Bronchial epithelial cell (primary cell): ENCODE measurements around the gene GRIK1. TPM values are rescaled to one million over a fixed set of nuclear protein-coding genes. Genes with fewer than 3 reads are reported as not detected.

Experiments
- DNase-seq: peaks from one replicate; pipeline ENCODE4 v3.0.0-alpha.2; 2010; ENCODE audit warnings: low read depth
- FAIRE-seq: peaks from 2 replicates; lab custom pipeline; 2011; peaks lifted over from hg19 to GRCh38; lab: Jason Lieb, UNC
- H3K27me3 ChIP-seq: 2 replicates; pipeline ENCODE4 v1.5.1; 2011; ENCODE audit warnings: low read length; ENCODE audit not compliant: control insufficient read depth, insufficient read depth
- H3K36me3 ChIP-seq: 2 replicates; pipeline ENCODE4 v1.5.1; 2011; ENCODE audit warnings: low read length; ENCODE audit not compliant: control insufficient read depth, insufficient read depth
- H3K4me3 ChIP-seq: 2 replicates; pipeline ENCODE4 v1.5.1; 2011; ENCODE audit warnings: mild to moderate bottlenecking, low read depth, low read length, control low read depth
- total RNA-seq: library from RNA; depleted of rRNA; stranded (reverse); fragments of >200 nt; gene quantifications from 2 replicates; pipeline ENCODE4 v1.2.1, GENCODE V29; 2014
- TF ChIP-seq, protein P1 (sequence below): IDR thresholded peaks from 2 replicates; pipeline ENCODE4 v1.5.1; 2011; ENCODE audit warnings: mild to moderate bottlenecking, moderate library complexity, low read length, control low read depth, inconsistent platforms; ENCODE audit not compliant: insufficient read depth, severe bottlenecking

Gene GRIK1
- total RNA-seq, 1 donor from 2014 or later: not detected

DNA sequence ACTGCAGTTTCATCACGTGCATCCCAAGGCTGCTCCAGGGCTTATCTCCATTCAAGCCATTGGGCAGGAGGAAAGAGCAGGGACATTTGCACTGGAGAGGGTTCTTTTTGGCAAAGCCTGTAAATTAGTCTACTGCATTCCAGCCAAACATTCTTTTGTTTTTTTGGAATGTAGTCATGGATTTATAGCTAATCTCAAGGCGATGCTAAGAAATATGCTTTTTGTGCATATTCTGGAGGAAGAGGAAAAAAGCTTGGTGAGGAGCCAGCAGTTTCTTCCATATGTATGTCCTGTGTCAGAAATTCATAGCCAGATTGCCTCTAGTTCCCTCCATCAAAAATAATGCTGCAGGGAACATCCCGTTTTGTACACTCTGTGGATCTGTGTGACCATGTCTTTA, 419.6 kb downstream of the GRIK1 start:
- DNase-seq (no peak), FAIRE-seq (no peak)
- Histone ChIP-seq H3K4me3 (no peak overlapping the region), H3K36me3 (no peaks in the 10 kb centered on the region), H3K27me3 (no peaks in the 10 kb centered on the region)
- TF ChIP-seq, protein P1, sequence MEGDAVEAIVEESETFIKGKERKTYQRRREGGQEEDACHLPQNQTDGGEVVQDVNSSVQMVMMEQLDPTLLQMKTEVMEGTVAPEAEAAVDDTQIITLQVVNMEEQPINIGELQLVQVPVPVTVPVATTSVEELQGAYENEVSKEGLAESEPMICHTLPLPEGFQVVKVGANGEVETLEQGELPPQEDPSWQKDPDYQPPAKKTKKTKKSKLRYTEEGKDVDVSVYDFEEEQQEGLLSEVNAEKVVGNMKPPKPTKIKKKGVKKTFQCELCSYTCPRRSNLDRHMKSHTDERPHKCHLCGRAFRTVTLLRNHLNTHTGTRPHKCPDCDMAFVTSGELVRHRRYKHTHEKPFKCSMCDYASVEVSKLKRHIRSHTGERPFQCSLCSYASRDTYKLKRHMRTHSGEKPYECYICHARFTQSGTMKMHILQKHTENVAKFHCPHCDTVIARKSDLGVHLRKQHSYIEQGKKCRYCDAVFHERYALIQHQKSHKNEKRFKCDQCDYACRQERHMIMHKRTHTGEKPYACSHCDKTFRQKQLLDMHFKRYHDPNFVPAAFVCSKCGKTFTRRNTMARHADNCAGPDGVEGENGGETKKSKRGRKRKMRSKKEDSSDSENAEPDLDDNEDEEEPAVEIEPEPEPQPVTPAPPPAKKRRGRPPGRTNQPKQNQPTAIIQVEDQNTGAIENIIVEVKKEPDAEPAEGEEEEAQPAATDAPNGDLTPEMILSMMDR: no peak

- Histone ChIP-seq H3K4me3 (no peak overlapping the region), H3K36me3 (no peaks in the 10 kb centered on the region), H3K27me3 (no peaks in the 10 kb centered on the region)
- TF ChIP-seq, protein P1: no peak
- DNase-seq (no peak), FAIRE-seq (no peak)
These were observed 425.0 kb downstream of the GRIK1 start for GRCh38 chr21:29514652-29515247.

- TF ChIP-seq, protein P1: no peak
- Histone ChIP-seq H3K27me3 (no peaks in the 10 kb centered on the region), H3K36me3 (no peaks in the 10 kb centered on the region), H3K4me3 (no peak overlapping the region)
- DNase-seq (no peak), FAIRE-seq (no peak)
These were observed 426.3 kb downstream of the GRIK1 start for GRCh38 chr21:29513535-29513934.

- TF ChIP-seq, protein P1: no peak
- FAIRE-seq (peak; percentile 76), DNase-seq (no peak)
- Histone ChIP-seq H3K36me3 (no peaks in the 10 kb centered on the region), H3K4me3 (no peak overlapping the region), H3K27me3 (no peaks in the 10 kb centered on the region)
These were observed 428.7 kb downstream of the GRIK1 start for GRCh38 chr21:29511096-29511495.

DNA sequence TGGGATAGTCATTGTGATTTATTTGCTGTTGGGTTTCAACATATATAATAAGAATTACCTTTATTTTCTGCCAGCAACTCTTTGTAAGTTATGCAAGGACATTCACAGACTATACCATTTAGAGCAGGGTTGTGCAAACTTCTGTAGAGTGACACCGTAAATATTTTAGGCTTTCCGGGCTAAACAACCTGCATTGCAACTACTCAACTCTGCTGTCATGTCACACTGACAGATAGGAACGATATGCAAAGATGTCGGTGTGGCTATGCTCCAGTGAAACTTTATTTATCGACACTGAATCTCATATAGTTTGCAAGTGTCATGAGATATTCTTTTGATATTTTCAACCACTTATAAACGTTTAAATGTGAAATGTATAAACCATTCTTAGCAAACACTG, 430.7 kb downstream of the GRIK1 start:
- FAIRE-seq: no peak

More for the DNA sequence above, 430.7 kb downstream of the GRIK1 start:
- no peaks in the 10 kb centered on the region for H3K27me3 ChIP-seq
- DNase-seq: no peak
- TF ChIP-seq, protein P1: no peak
- H3K4me3 ChIP-seq: no peak overlapping the region
- no peaks in the 10 kb centered on the region for H3K36me3 ChIP-seq
